GM21528 (cell line): ENCODE data around the gene PIK3C2B.
A peak's percentile ranks its signal among the peaks of the same experiment; 100 is the strongest.

ENCODE experiments used
- ATAC-seq: cut with Tn5 transposase; IDR thresholded peaks from one replicate; pipeline ENCODE4 v1.9.1; 2021; ENCODE audit warnings: mild to moderate bottlenecking, moderate library complexity; ENCODE audit not compliant: unreplicated experiment, low FRiP score

PIK3C2B gene

DNA sequence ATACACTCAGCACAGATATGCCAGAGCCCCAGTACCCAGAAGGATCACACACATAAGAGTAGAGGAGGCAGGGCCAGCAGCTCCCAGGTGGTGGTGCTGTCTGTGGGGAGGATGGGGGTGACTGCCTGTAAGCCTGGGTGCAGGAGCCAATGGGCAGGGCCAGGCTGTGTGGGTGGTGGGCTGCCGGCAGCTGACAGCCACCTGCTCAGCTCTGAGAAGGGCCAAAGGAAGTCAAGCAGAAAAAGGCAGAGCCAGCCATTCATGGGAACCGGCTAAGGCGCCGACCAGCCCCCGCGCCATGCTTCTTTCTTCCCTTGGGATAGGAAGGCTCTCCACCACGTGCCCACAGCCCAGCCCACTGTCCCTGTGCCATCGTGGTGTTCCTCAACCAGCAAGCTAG, 14.1 kb downstream of the PIK3C2B start:
- peak; percentile 47 for ATAC-seq

- no peak for ATAC-seq
These were observed 15.0 kb downstream of the PIK3C2B start for GRCh38 chr1:204479387-204480136.

DNA sequence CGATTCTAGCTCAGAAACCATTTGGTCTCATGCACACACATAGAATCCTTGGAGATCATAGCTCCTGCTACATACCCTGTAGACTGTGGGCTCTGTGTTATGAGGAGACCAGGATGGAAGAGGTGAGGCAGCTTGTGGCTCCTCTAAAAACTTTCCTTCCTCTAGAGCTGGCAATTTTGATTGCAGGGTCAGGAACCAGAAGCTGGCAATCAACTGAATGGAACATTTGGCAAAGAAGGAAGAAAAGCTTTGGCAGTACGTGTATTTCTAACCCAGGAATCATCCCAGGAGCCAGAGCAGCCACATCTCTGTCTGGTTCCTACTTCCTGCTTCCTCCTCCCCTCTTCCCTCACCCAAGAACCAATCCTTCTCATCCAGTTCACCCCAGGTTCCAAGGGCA, 15.7 kb downstream of the PIK3C2B start:
- ATAC-seq = no peak

DNA sequence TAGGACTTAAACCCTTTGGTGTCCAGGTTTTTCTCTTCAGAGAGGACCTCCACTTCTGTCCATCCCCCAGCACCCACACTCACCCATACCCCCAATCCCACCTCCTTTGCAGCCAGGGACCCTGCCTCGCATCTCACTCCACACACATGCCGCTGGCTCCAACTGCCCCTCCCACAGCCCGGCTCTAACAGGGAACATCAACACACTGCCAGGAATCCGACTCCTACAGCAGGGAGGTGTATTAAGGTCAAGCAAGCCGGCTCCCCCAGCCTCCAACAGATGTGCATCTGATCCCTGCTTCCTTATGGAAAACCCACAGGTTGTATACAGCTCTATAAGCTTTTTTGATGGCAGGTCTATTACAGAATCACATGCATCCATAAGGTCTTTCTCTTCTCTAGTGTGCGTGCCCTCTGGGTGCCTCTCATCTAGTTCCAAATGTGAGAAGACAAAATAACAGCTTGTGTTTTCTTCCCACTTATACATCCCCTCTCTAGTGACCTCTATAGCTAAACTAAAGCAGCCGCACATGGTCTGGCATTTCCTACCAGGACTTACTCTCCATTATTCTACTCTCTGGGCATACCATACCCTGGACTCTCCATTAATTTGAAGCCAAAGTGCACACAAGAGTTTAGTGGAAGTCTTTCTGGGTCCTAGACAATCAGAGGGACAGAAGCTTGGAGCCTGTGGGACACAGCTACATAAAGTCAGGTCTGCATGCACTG, 16.3 kb downstream of the PIK3C2B start:
- ATAC-seq = no peak

DNA sequence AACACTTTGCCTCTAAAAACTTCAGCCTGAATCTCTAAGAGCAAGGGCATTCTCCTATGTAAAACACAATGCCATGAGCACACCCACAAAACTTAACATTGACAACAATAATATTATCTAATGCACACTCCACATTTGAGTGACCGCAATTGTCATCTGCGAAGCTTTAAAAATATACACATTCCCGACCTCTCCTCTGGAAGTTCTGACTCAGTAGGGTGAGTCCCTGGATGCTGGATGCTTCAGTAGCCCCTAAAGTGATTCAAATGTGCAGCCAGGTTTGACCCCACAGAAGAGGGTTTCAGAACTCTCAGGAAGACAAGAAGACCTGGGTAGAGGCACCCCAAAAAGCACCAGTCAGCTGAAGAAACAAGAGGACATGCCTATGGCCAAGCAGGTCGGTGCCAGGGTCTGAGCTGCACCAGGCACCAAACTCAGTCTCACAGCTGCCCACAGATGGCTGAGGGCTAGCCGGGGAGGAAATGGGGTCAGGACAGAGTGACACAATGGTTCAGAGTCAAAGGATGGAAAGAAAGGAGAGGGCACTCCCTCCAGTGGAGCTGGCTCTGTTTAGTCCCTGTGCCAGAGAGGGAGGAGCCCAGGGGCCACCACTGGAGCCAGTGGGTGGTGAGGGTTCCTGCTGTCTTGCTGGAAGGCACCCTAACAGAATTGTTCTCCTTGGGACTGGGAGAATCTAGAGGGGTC, 17.4 kb downstream of the PIK3C2B start:
- ATAC-seq = no peak

GRCh38 chr1:204476563-204476962, 18.0 kb downstream of the PIK3C2B start:
- ATAC-seq = no peak

DNA sequence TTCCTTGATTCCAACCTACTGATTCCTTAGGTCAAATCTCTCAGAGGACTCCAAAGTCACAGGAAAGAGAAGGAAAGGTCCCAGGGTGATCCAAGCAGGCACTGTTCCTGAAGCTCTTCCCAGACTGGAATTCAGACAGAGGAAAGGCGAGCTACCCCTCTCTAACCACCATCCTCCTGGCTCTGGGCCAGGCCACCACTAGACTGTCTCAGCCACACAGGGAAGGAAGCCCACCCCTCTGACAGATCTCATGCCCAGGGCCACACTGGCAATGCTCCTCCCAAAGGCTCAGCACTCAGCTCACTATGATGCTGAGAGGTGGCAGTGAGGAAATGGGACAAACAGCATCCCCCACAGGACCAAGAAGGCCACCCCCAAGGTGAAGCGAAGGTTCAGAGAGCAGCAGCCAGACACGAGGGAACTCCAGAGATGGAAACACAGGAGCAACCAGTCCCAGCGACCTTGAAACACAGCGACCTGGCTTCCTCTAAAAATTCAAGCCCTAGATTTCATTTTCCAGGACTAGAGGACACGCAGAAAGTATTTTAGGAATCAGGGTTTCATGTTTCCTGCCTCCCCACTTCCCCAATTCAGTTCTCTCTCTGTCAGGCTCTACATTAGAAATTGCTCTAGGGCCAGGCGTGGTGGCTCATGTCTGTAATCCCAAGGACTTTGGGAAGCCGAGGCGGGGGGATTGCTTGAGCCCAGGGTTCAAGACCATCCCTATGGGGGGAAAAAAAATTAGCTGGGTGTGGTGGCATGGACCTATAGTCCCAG, 18.8 kb downstream of the PIK3C2B start:
- no peak for ATAC-seq

- ATAC-seq = no peak
These were observed 21.1 kb downstream of the PIK3C2B start for GRCh38 chr1:204473400-204473965.

- ATAC-seq = no peak
These were observed 21.9 kb downstream of the PIK3C2B start for GRCh38 chr1:204472660-204473059.

DNA sequence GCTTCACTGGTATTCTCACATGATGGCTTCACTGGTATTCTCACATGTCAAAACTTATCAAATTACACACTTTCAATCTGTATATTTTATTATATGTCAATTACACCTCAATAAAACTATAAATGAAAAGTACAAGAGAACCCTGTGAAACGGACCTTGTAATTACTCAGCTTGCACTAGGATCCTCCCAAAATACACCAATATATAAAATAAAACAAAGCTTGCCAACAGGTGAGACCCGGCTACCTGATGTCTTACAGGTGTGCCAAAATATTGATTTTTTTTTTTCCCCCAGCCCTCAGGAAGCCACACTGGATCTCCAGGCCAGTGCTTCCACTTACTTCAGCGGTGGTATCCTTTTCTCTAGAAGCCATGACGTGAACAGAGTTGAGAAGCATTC, 22.9 kb downstream of the PIK3C2B start:
- no peak for ATAC-seq

GRCh38 chr1:204469304-204469703, 25.3 kb downstream of the PIK3C2B start:
- ATAC-seq = no peak

DNA sequence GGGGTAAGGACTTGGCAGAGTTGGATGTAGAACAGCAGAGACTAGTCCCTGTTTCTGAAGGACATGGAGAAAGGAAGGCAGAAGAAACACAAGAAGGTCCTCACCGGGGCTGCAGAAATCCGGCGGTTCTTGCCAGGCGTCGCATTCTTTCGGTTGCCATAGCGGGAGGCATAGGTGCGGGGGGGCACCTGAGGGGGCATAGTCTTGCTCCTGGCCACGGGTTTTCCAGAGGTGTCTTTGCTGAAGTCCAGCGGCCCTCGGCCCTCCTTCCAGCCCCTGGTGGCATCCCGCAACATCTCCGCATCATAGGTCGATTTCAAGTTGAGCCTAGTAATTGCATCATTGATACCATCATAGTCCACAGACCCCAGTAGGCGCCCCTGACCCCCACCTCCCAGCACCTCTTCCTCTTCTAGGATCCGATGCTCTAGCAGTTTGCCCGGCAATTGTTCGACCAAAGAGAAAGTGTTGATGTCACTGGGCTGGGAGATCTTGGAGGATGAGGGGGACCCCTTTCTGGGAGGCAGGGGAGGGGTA, 25.8 kb downstream of the PIK3C2B start:
- no peak for ATAC-seq

- ATAC-seq = no peak
These were observed 26.4 kb downstream of the PIK3C2B start for GRCh38 chr1:204468206-204468605.

DNA sequence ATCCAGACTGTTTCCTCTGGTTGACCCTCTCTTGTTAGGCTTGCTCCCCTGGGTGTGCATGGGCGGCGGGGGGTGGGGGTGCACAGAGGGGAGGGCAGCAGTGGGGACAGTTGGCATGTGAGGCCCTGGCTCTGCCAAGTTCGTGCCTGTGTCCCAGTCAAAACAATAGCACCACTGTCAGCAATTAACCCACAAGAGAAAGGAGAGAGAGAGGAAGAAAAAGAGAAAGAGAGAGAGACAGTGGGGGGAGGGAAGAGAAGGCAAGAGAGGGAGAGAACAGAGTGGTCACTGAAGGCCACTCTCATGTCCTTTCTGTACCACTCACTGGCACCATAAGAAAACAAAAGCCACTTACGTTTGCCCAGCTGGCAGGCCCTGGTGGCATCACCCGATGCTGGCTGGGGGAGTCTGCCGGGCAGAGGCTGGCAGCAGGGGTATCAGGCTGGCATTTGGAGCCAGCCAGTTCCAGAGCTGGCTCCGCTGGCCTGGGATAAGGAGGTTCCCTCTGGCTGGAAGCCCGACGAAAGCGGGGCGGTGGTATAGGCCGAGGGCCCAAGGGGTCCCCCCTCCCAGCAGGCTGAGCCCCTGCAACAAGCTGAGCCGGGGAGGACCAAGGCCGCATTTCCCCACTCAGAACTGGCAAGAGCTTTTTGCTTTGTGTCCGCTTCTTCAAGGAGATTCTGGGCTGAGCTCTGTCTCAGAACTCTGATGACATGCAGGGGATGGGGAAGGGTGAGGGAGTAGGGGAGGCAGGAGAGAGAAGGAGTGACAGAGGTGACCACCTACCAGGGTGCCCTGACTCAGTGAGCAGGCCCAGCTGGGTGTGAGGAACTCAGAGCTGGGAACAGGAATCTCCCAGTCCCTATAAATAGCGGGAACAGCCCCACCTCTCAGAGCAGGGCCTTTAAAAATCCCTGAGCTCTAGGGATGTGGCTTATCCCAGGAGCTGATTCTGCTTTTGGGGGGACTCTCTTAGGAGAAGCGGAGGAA, 27.9 kb downstream of the PIK3C2B start:
- no peak for ATAC-seq

GRCh38 chr1:204465546-204466415, 28.8 kb downstream of the PIK3C2B start:
- ATAC-seq = peak; percentile 72

DNA sequence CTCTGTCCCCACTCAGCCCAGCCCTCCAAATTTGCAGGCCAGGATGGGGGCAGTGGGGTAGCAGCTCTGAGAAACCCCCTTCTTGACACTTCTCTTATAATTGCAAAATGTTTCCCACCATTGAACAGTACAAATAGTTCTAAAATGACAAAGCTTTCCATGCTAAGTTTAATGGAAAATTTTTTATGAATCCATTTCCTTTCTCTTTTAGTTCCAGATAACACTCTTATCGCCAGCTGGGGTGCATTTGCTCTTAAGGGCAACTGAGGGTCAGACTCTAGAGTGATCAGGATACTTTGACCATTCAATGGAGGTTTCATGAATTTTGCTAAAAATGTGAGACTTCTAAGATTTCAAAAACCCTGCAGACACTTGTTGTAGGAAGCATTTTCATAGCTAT, 29.9 kb downstream of the PIK3C2B start:
- ATAC-seq = no peak

DNA sequence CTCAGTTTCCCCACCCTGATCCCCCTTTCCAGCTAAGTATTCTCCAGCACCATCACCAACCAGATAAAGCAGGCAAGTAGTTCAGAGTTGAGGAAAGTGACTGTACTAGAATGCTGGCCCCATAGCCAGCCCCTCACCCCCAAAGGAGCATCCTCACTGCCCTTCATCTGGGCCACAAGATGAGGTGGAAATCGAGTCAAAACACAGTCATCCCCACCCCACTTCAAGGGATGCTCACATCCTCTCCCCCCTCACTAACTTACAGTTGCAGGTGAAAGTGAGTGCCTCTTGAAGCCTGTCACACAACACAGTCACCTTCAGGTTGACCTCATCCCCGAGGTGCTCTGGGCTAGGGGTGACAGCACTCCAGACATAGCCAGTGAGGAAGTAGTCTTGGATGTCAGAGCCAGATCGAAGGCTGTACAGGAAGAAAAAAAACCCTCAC, 30.4 kb downstream of the PIK3C2B start:
- no peak for ATAC-seq
